ENCODE data around the gene SALL4.

DNA sequence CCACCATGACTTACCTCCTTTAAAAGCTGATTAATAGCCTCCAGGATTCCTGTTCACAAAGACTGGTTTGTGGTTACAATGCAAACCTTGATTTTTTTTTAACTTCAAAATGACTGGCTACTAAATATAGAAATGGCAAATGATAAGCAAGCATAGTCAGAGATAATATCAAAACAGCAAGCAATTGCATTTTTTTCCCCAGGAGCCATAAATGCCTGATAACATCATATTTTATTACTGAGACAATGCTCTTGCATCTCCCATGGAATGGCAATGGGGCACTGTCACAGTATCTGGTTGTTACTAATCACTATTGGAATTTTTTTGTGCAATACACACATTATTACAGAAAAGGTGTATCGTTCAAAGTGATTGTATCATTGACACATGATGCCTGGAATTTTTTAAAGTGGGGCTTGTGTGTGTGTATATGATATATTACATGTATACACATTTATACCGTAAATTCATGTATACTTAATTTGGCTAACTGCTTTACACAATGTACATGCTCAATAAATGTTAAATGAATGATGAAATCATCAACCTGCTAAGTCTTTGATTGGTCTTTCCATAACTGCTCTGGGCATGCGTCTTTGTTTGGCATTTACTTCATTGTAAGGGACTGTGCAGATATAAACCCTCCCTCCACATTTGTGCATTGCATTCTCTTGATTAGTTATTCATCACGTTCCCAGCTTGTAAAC lies 980 bp upstream of the SALL4 start:
- TF ChIP-seq, protein P1, sequence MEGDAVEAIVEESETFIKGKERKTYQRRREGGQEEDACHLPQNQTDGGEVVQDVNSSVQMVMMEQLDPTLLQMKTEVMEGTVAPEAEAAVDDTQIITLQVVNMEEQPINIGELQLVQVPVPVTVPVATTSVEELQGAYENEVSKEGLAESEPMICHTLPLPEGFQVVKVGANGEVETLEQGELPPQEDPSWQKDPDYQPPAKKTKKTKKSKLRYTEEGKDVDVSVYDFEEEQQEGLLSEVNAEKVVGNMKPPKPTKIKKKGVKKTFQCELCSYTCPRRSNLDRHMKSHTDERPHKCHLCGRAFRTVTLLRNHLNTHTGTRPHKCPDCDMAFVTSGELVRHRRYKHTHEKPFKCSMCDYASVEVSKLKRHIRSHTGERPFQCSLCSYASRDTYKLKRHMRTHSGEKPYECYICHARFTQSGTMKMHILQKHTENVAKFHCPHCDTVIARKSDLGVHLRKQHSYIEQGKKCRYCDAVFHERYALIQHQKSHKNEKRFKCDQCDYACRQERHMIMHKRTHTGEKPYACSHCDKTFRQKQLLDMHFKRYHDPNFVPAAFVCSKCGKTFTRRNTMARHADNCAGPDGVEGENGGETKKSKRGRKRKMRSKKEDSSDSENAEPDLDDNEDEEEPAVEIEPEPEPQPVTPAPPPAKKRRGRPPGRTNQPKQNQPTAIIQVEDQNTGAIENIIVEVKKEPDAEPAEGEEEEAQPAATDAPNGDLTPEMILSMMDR (conservative IDR thresholded peaks at IDR 0.05; ENCODE audit: low read depth in 2 of 2), result no peak
- TF ChIP-seq EZH2phosphoT487 (IDR thresholded peaks at IDR 0.05; ENCODE audit: unreplicated experiment), result no peak
- TF ChIP-seq EZH2 (IDR thresholded peaks at IDR 0.05; ENCODE audit: low read depth, unreplicated experiment), result no peak
- no peak for TF ChIP-seq CREB1 (CRISPR knock-in tag; IDR thresholded peaks at IDR 0.05; ENCODE audit: low read depth)
- TF ChIP-seq, protein P2, sequence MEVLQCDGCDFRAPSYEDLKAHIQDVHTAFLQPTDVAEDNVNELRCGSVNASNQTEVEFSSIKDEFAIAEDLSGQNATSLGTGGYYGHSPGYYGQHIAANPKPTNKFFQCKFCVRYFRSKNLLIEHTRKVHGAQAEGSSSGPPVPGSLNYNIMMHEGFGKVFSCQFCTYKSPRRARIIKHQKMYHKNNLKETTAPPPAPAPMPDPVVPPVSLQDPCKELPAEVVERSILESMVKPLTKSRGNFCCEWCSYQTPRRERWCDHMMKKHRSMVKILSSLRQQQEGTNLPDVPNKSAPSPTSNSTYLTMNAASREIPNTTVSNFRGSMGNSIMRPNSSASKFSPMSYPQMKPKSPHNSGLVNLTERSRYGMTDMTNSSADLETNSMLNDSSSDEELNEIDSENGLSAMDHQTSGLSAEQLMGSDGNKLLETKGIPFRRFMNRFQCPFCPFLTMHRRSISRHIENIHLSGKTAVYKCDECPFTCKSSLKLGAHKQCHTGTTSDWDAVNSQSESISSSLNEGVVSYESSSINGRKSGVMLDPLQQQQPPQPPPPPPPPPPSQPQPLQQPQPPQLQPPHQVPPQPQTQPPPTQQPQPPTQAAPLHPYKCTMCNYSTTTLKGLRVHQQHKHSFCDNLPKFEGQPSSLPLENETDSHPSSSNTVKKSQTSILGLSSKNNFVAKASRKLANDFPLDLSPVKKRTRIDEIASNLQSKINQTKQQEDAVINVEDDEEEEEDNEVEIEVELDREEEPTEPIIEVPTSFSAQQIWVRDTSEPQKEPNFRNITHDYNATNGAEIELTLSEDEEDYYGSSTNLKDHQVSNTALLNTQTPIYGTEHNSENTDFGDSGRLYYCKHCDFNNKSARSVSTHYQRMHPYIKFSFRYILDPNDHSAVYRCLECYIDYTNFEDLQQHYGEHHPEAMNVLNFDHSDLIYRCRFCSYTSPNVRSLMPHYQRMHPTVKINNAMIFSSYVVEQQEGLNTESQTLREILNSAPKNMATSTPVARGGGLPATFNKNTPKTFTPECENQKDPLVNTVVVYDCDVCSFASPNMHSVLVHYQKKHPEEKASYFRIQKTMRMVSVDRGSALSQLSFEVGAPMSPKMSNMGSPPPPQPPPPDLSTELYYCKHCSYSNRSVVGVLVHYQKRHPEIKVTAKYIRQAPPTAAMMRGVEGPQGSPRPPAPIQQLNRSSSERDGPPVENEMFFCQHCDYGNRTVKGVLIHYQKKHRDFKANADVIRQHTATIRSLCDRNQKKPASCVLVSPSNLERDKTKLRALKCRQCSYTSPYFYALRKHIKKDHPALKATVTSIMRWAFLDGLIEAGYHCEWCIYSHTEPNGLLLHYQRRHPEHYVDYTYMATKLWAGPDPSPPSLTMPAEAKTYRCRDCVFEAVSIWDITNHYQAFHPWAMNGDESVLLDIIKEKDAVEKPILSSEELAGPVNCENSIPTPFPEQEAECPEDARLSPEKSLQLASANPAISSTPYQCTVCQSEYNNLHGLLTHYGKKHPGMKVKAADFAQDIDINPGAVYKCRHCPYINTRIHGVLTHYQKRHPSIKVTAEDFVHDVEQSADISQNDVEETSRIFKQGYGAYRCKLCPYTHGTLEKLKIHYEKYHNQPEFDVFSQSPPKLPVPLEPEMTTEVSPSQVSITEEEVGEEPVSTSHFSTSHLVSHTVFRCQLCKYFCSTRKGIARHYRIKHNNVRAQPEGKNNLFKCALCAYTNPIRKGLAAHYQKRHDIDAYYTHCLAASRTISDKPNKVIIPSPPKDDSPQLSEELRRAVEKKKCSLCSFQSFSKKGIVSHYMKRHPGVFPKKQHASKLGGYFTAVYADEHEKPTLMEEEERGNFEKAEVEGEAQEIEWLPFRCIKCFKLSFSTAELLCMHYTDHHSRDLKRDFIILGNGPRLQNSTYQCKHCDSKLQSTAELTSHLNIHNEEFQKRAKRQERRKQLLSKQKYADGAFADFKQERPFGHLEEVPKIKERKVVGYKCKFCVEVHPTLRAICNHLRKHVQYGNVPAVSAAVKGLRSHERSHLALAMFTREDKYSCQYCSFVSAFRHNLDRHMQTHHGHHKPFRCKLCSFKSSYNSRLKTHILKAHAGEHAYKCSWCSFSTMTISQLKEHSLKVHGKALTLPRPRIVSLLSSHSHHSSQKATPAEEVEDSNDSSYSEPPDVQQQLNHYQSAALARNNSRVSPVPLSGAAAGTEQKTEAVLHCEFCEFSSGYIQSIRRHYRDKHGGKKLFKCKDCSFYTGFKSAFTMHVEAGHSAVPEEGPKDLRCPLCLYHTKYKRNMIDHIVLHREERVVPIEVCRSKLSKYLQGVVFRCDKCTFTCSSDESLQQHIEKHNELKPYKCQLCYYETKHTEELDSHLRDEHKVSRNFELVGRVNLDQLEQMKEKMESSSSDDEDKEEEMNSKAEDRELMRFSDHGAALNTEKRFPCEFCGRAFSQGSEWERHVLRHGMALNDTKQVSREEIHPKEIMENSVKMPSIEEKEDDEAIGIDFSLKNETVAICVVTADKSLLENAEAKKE (CRISPR knock-in tag; IDR thresholded peaks at IDR 0.05), result no peak
- no peak for TF ChIP-seq POLR2AphosphoS5 (IDR thresholded peaks at IDR 0.05; ENCODE audit: low read depth)
- TF ChIP-seq ZNF114 (CRISPR knock-in tag; IDR thresholded peaks at IDR 0.05), result no peak
- TF ChIP-seq, protein P3, sequence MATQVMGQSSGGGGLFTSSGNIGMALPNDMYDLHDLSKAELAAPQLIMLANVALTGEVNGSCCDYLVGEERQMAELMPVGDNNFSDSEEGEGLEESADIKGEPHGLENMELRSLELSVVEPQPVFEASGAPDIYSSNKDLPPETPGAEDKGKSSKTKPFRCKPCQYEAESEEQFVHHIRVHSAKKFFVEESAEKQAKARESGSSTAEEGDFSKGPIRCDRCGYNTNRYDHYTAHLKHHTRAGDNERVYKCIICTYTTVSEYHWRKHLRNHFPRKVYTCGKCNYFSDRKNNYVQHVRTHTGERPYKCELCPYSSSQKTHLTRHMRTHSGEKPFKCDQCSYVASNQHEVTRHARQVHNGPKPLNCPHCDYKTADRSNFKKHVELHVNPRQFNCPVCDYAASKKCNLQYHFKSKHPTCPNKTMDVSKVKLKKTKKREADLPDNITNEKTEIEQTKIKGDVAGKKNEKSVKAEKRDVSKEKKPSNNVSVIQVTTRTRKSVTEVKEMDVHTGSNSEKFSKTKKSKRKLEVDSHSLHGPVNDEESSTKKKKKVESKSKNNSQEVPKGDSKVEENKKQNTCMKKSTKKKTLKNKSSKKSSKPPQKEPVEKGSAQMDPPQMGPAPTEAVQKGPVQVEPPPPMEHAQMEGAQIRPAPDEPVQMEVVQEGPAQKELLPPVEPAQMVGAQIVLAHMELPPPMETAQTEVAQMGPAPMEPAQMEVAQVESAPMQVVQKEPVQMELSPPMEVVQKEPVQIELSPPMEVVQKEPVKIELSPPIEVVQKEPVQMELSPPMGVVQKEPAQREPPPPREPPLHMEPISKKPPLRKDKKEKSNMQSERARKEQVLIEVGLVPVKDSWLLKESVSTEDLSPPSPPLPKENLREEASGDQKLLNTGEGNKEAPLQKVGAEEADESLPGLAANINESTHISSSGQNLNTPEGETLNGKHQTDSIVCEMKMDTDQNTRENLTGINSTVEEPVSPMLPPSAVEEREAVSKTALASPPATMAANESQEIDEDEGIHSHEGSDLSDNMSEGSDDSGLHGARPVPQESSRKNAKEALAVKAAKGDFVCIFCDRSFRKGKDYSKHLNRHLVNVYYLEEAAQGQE (IDR thresholded peaks at IDR 0.05; ENCODE audit: unreplicated experiment), result no peak
- no peak for TF ChIP-seq STAT1 (IDR thresholded peaks at IDR 0.05; ENCODE audit: unreplicated experiment)
- TF ChIP-seq JUNB (IDR thresholded peaks at IDR 0.05; ENCODE audit: unreplicated experiment), result no peak
- TF ChIP-seq NANOG (IDR thresholded peaks at IDR 0.05; ENCODE audit: borderline replicate concordance), result no peak

All from GM23338 (cell line).